Sigmoid colon (tissue), 7 donors: ENCODE data around the gene MECR. TPM values are rescaled to one million over a fixed set of nuclear protein-coding genes. Genes with fewer than 3 reads are reported as not detected.

ENCODE experiments used
- DNase-seq: peaks from one replicate; pipeline ENCODE4 v3.0.0-alpha.2; 2019
- H3K27ac ChIP-seq, 4 donors: fragments of 200-600 bp; sonication (generic); one replicate each; pipeline ENCODE4 v1.5.1; 2016 to 2019; ENCODE audit warnings: mild to moderate bottlenecking in 1 of 4
- H3K27me3 ChIP-seq, 3 donors: fragments of 200-600 bp; sonication (generic); one replicate each; pipeline ENCODE4 v1.5.1; 2019; ENCODE audit warnings: mild to moderate bottlenecking in 1 of 3
- H3K36me3 ChIP-seq, 4 donors: fragments of 200-600 bp; sonication (generic); one replicate each; pipeline ENCODE4 v1.5.1; 2016 to 2019
- H3K4me1 ChIP-seq, 4 donors: fragments of 200-600 bp; sonication (generic); one replicate each; pipeline ENCODE4 v1.5.1; 2017 to 2019
- H3K4me3 ChIP-seq, 4 donors: fragments of 200-600 bp; sonication (generic); one replicate each; pipeline ENCODE4 v1.5.1; 2017 to 2019; ENCODE audit warnings: mild to moderate bottlenecking in 2 of 4, moderate library complexity in 1 of 4
- H3K9me3 ChIP-seq, 4 donors: fragments of 200-600 bp in 3 of 4; sonication (generic) in 3 of 4; one replicate each; pipeline versions ENCODE4 v1.5.1 to v1.6.1; 2013 to 2019
- EP300 ChIP-seq, 4 donors: sonication (generic); formaldehyde crosslinking; IDR thresholded peaks; one replicate each; pipeline ENCODE4 v1.6.1; 2017; ENCODE audit warnings: antibody characterized with exemption in 4 of 4
- POLR2A ChIP-seq, 2 donors: fragments of 450-650 bp; IDR thresholded peaks; one replicate each; pipeline ENCODE4 v1.6.1; 2016; ENCODE audit warnings: antibody characterized with exemption in 2 of 2, mild to moderate bottlenecking in 2 of 2, moderate library complexity in 2 of 2
- POLR2AphosphoS5 ChIP-seq, 4 donors: sonication (generic); formaldehyde crosslinking; IDR thresholded peaks; one replicate each; pipeline ENCODE4 v1.6.1; 2017; ENCODE audit warnings: antibody characterized with exemption in 4 of 4
- WGBS, 2 donors: extraction: QIAGEN DNeasy Blood & Tissue Kit; methylation state at CpG; one replicate each; pipeline ENCODE4 v1.1.7; 2013; 5-methylcytosine and 5-hydroxymethylcytosine counted together
- intact Hi-C: fragments of 100-400 bp; cut with DNase I; formaldehyde crosslinking; loops from one replicate; pipeline ENCODE4 v1.15.1; 2023
- polyA plus RNA-seq, 3 donors: library from polyadenylated mRNA; stranded (reverse); fragments of 200-250 nt; gene quantifications; one replicate each; pipeline ENCODE4 v1.2.3, GENCODE V29; 2013
- total RNA-seq, 4 donors: library from RNA; depleted of rRNA; stranded (reverse); fragments of >200 nt; gene quantifications; one replicate each; pipeline ENCODE4 v1.1.0, GENCODE V29; 2016
- TF ChIP-seq, protein P1 (sequence below), 4 experiments: fragments of 450-650 bp in 3 of 4; fragments of 200-600 bp in 1 of 4; IDR thresholded peaks; one replicate each; pipeline ENCODE4 v1.5.1; 2016 to 2019; ENCODE audit warnings: antibody characterized with exemption in 4 of 4, mild to moderate bottlenecking in 3 of 4, moderate library complexity in 2 of 4
- donor health status: healthy with polysubstance abuse.
- donor health status: Bipolar disorder and iron deficiency.
- donor health status: healthy.

The MECR gene
- total and polyA plus RNA-seq, 7 donors: 9.2 to 26.6 (median 17.1) TPM

- H3K27ac ChIP-seq: no peak overlapping the region
- no peaks in the 10 kb centered on the region for H3K9me3 ChIP-seq
- H3K36me3 ChIP-seq: peaks cover 0 to 74% (median 13%) of the 10 kb centered on the region in 4 donors
- no peak for DNase-seq
- no peaks in the 10 kb centered on the region for H3K4me1 ChIP-seq
- H3K27me3 ChIP-seq: no peaks in the 10 kb centered on the region
- TF ChIP-seq POLR2AphosphoS5 (IDR thresholded peaks at IDR 0.05): no peak
- TF ChIP-seq POLR2A (IDR thresholded peaks at IDR 0.05): no peak
- TF ChIP-seq, protein P1, sequence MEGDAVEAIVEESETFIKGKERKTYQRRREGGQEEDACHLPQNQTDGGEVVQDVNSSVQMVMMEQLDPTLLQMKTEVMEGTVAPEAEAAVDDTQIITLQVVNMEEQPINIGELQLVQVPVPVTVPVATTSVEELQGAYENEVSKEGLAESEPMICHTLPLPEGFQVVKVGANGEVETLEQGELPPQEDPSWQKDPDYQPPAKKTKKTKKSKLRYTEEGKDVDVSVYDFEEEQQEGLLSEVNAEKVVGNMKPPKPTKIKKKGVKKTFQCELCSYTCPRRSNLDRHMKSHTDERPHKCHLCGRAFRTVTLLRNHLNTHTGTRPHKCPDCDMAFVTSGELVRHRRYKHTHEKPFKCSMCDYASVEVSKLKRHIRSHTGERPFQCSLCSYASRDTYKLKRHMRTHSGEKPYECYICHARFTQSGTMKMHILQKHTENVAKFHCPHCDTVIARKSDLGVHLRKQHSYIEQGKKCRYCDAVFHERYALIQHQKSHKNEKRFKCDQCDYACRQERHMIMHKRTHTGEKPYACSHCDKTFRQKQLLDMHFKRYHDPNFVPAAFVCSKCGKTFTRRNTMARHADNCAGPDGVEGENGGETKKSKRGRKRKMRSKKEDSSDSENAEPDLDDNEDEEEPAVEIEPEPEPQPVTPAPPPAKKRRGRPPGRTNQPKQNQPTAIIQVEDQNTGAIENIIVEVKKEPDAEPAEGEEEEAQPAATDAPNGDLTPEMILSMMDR (IDR thresholded peaks at IDR 0.05): no peak
- no peak for TF ChIP-seq EP300 (IDR thresholded peaks at IDR 0.05)
- WGBS, 2 donors: 89 to 92% methylated on average over 12 of the region's 12 CpGs
- intact Hi-C loops: no loop called here
- H3K4me3 ChIP-seq: no peak overlapping the region
Observed at GRCh38 chr1:29211086-29212030, 19.4 kb downstream of the MECR start.

GRCh38 chr1:29210278-29211085 is 20.3 kb downstream of the MECR start:
- no peaks in the 10 kb centered on the region for H3K27me3 ChIP-seq
- H3K4me1 ChIP-seq: no peaks in the 10 kb centered on the region
- no peak for DNase-seq
- TF ChIP-seq POLR2A (IDR thresholded peaks at IDR 0.05) (no peak), EP300 (IDR thresholded peaks at IDR 0.05) (no peak), POLR2AphosphoS5 (IDR thresholded peaks at IDR 0.05) (no peak)
- TF ChIP-seq, protein P1 (IDR thresholded peaks at IDR 0.05): no peak
- H3K27ac ChIP-seq: no peak overlapping the region
- H3K9me3 ChIP-seq: no peaks in the 10 kb centered on the region
- WGBS, 2 donors: 74 to 82% methylated on average over 7 of the region's 7 CpGs
- no peak overlapping the region for H3K4me3 ChIP-seq
- H3K36me3 ChIP-seq: peaks cover 0 to 74% (median 10%) of the 10 kb centered on the region in 4 donors
- intact Hi-C loops: no loop called here

DNA sequence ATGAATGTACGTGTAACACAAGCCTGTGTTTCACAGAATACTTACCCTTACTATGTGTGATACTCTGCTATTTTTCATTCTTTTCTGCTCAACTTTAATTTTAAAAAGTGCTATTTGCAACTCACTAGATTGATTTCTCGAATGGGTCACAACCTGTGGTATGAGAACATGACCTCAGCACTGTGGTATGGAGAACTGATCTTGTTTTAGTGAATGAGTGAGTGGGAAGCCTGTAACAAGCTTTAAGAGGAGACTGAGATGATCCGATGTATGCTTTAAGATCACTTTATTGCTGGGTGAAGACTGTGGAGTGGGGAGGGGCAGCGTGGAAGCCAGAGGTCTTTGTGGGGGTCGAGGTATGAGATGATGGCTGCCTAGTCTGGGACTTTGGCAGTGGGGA is 21.6 kb downstream of the MECR start:
- no peak for DNase-seq
- H3K4me1 ChIP-seq: no peaks in the 10 kb centered on the region
- H3K36me3 ChIP-seq: peaks cover 0 to 71% (median 5%) of the 10 kb centered on the region in 4 donors
- no peaks in the 10 kb centered on the region for H3K9me3 ChIP-seq
- intact Hi-C loops: no loop called here
- H3K4me3 ChIP-seq: no peak overlapping the region
- H3K27me3 ChIP-seq: no peaks in the 10 kb centered on the region
- 82 to 87% methylated on average over 5 of the region's 5 CpGs for WGBS, 2 donors
- no peak overlapping the region for H3K27ac ChIP-seq
- TF ChIP-seq EP300 (IDR thresholded peaks at IDR 0.05) (no peak), POLR2AphosphoS5 (IDR thresholded peaks at IDR 0.05) (no peak), POLR2A (IDR thresholded peaks at IDR 0.05) (no peak)
- TF ChIP-seq, protein P1 (IDR thresholded peaks at IDR 0.05): no peak

GRCh38 chr1:29208442-29208841 is 22.3 kb downstream of the MECR start:
- DNase-seq: no peak
- intact Hi-C loops: no loop called here
- no peak overlapping the region for H3K4me3 ChIP-seq
- no peak overlapping the region for H3K27ac ChIP-seq
- WGBS, 2 donors: 68 to 76% methylated on average over 4 of the region's 4 CpGs
- no peak for TF ChIP-seq POLR2AphosphoS5 (IDR thresholded peaks at IDR 0.05)
- no peak for TF ChIP-seq POLR2A (IDR thresholded peaks at IDR 0.05)
- TF ChIP-seq, protein P1 (IDR thresholded peaks at IDR 0.05): no peak
- no peak for TF ChIP-seq EP300 (IDR thresholded peaks at IDR 0.05)
- H3K9me3 ChIP-seq: no peaks in the 10 kb centered on the region
- no peaks in the 10 kb centered on the region for H3K27me3 ChIP-seq
- peaks cover 0 to 71% (median 5%) of the 10 kb centered on the region in 4 donors for H3K36me3 ChIP-seq
- no peaks in the 10 kb centered on the region for H3K4me1 ChIP-seq
